22Rv1 (cell line): ENCODE results near the gene PRTFDC1.

Source experiments
- ZFX ChIP-seq: fragments of 450-650 bp; IDR thresholded peaks from 2 replicates; pipeline ENCODE4 v1.6.1; 2017; ENCODE audit warnings: antibody characterized with exemption, borderline replicate concordance
- TF ChIP-seq, protein P1 (sequence below): fragments of 450-650 bp; IDR thresholded peaks from 2 replicates; pipeline ENCODE4 v1.5.1; 2017; ENCODE audit warnings: mild to moderate bottlenecking

DNA sequence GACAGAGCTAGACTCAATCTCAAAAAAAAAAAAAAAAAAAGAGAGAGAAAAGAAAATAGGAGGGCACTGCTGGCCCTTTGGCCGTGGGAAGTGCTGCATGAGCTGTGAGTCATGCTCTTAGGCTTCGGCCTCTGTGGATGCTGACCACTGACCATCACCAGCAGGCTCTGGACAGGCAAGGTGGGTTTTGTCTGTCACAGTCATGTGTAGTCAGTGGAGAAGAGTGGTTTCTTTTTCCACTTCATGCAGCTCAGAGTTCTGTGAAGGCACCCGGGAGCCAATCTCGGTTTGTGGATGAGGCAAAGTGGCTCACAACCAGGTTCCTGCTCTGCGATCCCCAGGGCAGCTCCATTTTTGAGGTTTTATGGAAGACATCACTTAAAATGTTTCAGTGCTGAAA lies 58.1 kb downstream of the PRTFDC1 start:
- TF ChIP-seq, protein P1, sequence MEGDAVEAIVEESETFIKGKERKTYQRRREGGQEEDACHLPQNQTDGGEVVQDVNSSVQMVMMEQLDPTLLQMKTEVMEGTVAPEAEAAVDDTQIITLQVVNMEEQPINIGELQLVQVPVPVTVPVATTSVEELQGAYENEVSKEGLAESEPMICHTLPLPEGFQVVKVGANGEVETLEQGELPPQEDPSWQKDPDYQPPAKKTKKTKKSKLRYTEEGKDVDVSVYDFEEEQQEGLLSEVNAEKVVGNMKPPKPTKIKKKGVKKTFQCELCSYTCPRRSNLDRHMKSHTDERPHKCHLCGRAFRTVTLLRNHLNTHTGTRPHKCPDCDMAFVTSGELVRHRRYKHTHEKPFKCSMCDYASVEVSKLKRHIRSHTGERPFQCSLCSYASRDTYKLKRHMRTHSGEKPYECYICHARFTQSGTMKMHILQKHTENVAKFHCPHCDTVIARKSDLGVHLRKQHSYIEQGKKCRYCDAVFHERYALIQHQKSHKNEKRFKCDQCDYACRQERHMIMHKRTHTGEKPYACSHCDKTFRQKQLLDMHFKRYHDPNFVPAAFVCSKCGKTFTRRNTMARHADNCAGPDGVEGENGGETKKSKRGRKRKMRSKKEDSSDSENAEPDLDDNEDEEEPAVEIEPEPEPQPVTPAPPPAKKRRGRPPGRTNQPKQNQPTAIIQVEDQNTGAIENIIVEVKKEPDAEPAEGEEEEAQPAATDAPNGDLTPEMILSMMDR: no peak
- no peak for TF ChIP-seq ZFX
